T-helper 1 cell (primary cell): ENCODE data around the gene MBNL1.

Source experiments
- DNase-seq, 5 donors: peaks; one replicate each; pipeline ENCODE4 v3.0.0-alpha.2; 2012 to 2020

The MBNL1 gene

DNA sequence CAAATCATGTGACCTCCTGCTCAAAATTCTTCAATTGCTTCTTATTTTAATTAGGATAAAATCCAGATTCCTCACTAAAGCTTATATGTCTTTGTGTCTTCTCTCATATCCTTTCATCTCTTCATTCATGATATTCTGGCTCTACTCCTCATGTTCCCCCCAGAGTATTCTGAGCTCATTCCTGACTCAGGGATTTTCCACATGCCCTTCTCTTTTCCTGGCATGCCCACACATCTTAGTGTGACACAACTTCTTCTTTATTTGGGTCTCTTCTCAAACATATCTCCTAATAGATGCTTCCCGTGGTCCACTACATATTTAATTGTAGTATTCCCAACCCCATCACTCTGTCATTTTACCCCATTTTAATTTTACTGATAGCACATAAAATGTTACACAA lies 15.2 kb upstream of the MBNL1 start:
- no peak for DNase-seq

- DNase-seq, result no peak
Observed at GRCh38 chr3:152254041-152254440, 14.7 kb upstream of the MBNL1 start.

GRCh38 chr3:152255290-152255689 lies 13.4 kb upstream of the MBNL1 start:
- no peak for DNase-seq

DNA sequence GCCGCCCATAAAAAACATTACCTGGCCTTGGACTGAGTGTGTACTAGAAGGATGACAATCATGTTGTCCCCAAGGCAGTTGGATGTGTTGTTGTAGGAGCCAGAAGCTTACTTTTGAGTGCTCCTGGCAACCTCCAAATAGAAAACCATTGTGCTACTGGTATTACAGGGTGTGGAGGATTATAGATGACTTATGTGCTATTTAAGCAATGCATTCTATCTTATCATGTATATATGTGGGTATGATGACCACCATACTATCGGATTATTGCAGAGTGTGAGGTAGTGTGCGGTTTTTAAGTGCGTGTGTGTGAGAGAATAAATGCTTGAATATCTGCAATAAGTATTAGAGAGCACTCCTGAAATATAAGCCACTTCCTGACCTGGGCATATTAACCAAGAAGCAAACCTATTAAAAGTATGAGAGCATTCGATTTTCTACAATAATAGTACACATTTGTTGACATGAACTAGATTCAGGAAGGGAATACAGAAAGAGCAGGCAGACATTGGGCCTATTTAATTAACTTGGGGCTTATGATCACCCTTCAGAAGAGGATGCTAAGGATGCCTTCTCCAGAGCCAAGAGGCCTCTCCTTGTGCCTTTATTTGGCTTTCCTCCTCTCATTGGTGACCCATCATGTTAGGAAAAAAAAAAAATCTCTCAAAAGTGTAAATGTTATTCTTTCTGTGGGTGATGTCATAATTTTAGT lies 11.7 kb upstream of the MBNL1 start:
- no peak for DNase-seq

DNA sequence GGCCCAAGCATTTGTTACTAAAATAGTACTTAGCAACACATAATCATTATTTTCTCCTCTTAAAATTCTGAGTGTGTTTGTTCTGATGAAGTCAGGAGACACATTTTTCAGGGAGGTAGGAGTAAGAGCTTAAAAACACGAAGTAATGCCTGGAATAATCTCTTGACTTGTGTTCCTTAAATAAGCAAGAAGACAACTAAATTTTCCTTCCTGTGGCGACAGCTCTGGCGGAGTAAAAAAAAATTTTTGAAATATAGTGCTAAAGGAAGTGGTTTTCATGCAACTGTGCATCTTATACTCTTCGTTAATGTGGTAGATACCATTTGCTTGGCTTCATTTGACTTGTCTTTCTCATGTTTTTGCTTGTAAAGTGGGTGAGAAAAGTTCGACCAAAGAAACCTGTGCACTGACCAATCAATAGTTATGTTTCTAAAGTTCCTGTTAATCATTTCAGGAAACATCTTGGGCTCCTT lies 11.1 kb upstream of the MBNL1 start:
- peak in 1 of 5 donors; percentile 75 for DNase-seq

DNA sequence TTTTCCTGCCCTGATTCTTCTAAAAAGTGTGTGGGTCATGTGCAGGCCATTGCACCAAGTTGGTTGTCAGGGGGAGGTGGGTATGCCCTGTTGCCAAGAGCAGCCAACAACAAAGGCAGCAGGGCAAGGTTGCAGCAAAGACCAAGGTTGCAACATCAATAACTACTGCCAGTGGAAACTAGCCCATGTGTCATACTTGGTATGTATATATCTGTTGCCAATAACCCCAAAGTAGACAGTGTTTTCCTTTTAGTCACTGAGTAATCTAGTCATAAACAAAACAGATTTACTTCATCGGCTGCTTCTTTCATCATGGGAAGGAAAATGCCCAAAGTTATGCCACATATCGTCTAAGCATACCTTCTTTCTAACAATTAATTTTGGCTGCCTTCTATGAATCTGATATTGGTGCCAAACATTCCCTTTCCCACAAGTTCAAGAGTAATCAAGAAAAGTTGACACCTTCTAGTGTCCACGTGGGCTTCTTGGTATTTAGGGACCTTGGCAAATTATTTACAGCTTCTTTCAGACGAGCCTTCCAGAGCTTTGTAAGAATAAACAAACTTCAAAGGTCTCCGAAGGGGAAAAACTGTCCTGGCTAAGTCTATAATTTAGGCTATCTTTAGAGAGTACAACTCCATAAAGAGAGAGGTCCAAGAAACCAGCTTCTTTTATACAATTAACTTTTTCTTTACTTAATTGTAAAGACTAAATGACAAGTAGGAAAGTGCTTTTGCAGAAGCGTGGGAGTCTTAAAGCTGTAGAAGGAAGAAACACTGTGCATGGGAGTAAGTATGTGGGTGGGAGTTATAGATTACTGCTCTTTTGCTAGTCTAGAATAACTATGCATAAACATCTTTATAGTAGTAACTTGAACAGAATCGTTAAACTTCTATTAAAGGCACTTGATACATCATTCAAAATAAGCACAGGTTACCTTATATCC lies 10.0 kb upstream of the MBNL1 start:
- peak; percentile 25 to 86 (median 44) for DNase-seq

GRCh38 chr3:152259468-152259867 lies 9.3 kb upstream of the MBNL1 start:
- DNase-seq, result no peak

GRCh38 chr3:152260026-152260425 lies 8.7 kb upstream of the MBNL1 start:
- no peak for DNase-seq

DNA sequence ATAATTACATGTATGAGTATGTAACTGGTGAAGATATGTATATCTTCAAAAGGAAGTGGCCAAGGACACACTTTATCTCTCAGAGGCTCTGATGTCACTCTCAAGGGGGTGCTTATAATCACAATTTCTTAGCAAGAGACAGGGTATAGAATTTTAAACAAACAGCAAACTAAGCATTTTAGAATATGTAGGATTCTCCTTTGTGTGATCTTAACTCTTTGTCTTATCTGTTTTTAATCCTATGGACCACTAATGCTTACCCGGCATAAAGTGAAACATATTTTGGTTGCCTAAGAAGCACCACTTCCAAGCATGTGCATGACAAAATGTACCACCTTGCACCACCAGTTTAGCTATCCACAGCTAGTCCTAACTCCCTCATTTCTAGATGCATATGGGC lies 8.2 kb upstream of the MBNL1 start:
- no peak for DNase-seq

DNA sequence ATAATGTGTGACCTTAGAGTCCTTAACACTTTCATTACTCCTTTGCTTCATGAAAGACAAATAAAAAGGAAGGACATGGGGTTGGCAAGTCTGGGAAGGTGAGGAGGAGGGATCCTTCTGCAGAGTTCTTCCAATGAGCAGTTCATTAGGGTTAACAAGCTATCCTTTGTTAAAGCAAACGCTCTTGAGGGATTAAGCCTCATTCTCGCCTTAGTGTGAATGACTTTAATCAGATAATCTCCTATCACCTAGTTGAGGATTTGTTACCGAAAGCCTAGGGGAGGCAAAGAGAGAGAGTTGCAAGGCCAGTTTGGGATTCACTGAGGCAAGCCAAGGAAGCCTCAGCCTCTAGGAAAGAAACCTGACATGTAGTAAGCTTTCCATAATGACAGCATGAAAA lies 7.4 kb upstream of the MBNL1 start:
- DNase-seq, result no peak

- DNase-seq, result no peak
Observed at GRCh38 chr3:152263711-152264110, 5.0 kb upstream of the MBNL1 start.

- no peak for DNase-seq
Observed at GRCh38 chr3:152264378-152264777, 4.4 kb upstream of the MBNL1 start.

GRCh38 chr3:152266221-152266995 lies 2.3 kb upstream of the MBNL1 start:
- no peak for DNase-seq

GRCh38 chr3:152267831-152268554 lies 736 bp upstream of the MBNL1 start:
- DNase-seq, result no peak

GRCh38 chr3:152269056-152269830 lies 514 bp downstream of the MBNL1 start:
- peak; percentile 19 to 79 (median 52) for DNase-seq

DNA sequence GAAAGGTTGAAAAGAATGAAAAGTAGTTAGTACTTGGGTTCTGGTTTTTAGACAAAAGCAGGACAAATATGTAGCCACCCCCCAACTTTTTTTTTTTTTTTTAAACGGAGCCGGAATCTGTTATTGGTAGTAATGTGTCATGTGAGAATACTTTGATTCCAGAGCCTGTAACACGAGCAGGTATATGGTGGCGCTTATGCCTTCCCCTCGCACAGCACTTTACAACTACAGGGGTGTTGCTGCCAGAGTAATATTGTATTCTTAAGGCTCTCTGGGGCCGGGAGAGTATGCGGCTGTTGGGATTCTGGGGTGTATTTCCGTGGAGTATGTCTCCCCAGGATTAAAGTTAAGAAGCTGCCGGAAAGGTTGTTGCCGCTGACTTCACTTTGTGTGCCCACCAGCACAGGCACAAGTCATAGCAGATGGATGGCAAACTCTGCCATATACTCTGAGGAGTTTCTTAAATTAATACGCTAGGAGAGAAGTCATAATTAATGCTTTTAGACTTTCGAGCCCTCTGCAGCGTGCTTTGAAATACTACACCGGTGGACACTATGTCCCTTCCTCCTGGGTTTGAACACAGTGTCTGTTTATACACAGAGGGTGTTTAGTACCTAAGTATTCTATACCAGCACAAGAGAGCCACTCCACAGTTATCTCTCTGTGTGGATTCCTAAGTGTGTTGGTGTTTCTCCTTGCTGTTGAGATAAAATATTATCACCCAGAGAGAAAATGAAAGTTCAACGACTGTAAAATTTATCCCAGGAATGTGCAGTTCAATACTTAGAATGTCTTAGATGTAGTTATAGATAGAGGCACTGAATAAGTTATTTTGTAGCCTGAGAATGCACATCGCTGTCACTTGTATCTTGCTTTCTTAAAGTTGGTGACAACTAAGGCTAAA lies 1.4 kb downstream of the MBNL1 start:
- DNase-seq, result peak in 4 of 5 donors; percentile 24 to 47 (median 34)

GRCh38 chr3:152270937-152271336 lies 2.2 kb downstream of the MBNL1 start:
- DNase-seq, result no peak

DNA sequence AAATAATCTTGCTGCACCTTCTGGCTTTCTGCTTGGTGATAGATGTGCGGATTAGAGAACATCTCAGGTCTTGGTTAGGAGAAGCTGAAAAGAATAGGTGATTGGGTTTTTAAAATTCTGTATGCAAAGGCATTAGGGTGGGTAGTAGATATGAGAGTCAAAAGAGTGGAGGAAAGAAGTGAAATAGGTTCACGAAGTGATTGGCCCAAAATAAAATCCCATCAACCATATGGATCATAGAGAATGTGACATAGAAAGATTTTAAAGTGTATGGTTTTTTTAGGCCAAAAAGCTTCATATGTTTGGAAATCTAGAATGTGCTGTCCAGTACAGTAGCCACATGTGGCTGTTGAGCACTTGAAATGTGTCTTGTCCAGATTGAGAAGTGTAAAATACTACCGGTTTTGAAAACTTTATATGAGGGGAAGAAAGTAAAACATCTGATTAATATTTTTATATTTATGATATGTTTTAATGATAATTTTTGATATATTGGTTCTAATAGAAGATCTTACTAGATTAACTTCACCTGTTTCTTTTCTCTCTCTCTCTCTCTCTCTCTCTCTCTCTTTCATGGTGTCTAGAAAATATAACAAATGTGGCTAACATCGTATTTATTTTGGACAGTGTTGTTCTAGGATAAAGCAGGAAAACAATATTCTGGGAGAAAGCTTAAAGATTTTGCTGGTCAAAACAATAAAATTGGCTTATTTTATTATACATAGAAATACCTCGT lies 2.9 kb downstream of the MBNL1 start:
- no peak for DNase-seq

DNA sequence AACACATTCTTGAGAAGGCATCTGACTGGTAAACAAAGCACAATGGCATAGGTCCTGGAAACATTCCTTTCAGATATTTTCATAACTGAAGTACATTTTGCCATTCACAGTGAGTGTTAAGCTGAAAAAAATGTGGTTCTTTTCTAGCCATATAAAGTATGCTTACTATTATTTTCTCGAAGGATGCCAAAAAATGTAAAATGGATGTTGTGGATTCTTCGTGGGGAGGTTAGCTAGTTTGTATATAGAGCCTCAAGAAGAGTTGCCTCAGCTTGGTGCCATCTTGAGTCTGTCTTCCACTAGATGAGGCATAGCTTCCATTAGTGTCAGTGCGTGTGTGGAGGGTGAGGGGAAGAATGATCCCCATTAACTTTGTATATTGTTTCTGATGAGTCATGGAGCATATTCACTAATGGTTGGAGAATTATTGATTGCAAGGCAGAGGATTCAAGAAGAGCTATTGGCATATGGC lies 4.1 kb downstream of the MBNL1 start:
- peak in 1 of 5 donors; percentile 51 for DNase-seq

GRCh38 chr3:152276681-152277080 lies 8.0 kb downstream of the MBNL1 start:
- DNase-seq, result no peak
